GM19467 (cell line): Measurements from ENCODE around the gene MN1.

Experiments
- ATAC-seq: cut with Tn5 transposase; IDR thresholded peaks from one replicate; pipeline ENCODE4 v1.9.1; 2021; ENCODE audit warnings: mild to moderate bottlenecking, moderate library complexity; ENCODE audit not compliant: unreplicated experiment

MN1 gene

GRCh38 chr22:27765706-27766291 is 35.8 kb downstream of the MN1 start:
- ATAC-seq = no peak

- no peak for ATAC-seq
Measured at GRCh38 chr22:27764722-27765236, 36.8 kb downstream of the MN1 start.

GRCh38 chr22:27761665-27762064 is 39.9 kb downstream of the MN1 start:
- ATAC-seq = no peak

GRCh38 chr22:27761000-27761399 is 40.6 kb downstream of the MN1 start:
- no peak for ATAC-seq

- ATAC-seq = no peak
Measured at GRCh38 chr22:27760474-27760873, 41.1 kb downstream of the MN1 start.

GRCh38 chr22:27757928-27758525 is 43.5 kb downstream of the MN1 start:
- no peak for ATAC-seq

GRCh38 chr22:27756212-27756660 is 45.3 kb downstream of the MN1 start:
- ATAC-seq = no peak

- no peak for ATAC-seq
Measured at GRCh38 chr22:27755521-27756211, 45.9 kb downstream of the MN1 start.

GRCh38 chr22:27754888-27755480 is 46.6 kb downstream of the MN1 start:
- ATAC-seq = no peak

GRCh38 chr22:27754247-27754887 is 47.2 kb downstream of the MN1 start:
- no peak for ATAC-seq

GRCh38 chr22:27752771-27753170 is 48.8 kb downstream of the MN1 start:
- ATAC-seq = no peak

- no peak for ATAC-seq
Measured at GRCh38 chr22:27752141-27752540, 49.4 kb downstream of the MN1 start.

GRCh38 chr22:27751277-27752070 is 50.1 kb downstream of the MN1 start:
- no peak for ATAC-seq

GRCh38 chr22:27750584-27751265 is 50.8 kb downstream of the MN1 start:
- ATAC-seq = no peak

- no peak for ATAC-seq
Measured at GRCh38 chr22:27749597-27750225, 51.8 kb downstream of the MN1 start.

GRCh38 chr22:27748751-27749191 is 52.8 kb downstream of the MN1 start:
- no peak for ATAC-seq

- ATAC-seq = no peak
Measured at GRCh38 chr22:27748349-27748748, 53.2 kb downstream of the MN1 start.

GRCh38 chr22:27747396-27748221 is 53.9 kb downstream of the MN1 start:
- no peak for ATAC-seq
